IPS-18c (cell line): ENCODE data around the gene DMXL1.

Experiments
- H3K4me3 ChIP-seq: 2 replicates; pipeline ENCODE4 v1.7.0; 2013; ENCODE audit warnings: low read depth, mild to moderate bottlenecking, low read length, moderate library complexity; ENCODE audit not compliant: insufficient read depth
- H3K9me3 ChIP-seq: one replicate; pipeline ENCODE4 v1.6.1; 2013; ENCODE audit warnings: mild to moderate bottlenecking, low read length, moderate library complexity; ENCODE audit not compliant: control insufficient read depth, insufficient read depth

Gene DMXL1

GRCh38 chr5:119269061-119269944 is 198.4 kb downstream of the DMXL1 start:
- Histone ChIP-seq H3K4me3 (peak overlapping the region; percentile 70), H3K9me3 (no peaks in the 10 kb centered on the region)

DNA sequence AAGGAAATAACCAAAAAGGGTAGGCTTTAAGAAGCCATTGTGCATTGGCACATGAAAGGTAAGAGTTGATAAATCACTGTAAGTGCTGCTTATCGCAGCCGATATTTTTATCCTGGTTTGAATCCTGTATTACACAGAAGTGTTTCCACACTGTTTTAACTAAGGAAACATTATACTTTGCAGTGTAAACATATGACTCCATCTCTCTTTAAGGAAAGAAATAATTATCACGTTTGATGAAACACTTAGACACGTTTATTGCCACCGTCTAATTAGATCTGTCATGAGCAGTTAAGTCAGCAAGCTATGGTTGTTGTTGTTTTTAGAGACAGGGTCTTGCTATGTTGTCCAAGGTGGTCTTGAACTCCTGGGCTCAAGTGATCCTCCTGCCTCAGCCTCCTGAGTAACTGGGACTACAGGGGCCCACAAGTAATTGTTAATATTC is 199.3 kb downstream of the DMXL1 start:
- Histone ChIP-seq H3K9me3 (no peaks in the 10 kb centered on the region), H3K4me3 (no peak overlapping the region)

GRCh38 chr5:119270960-119271757 is 200.3 kb downstream of the DMXL1 start:
- no peaks in the 10 kb centered on the region for H3K9me3 ChIP-seq
- H3K4me3 ChIP-seq = no peak overlapping the region

DNA sequence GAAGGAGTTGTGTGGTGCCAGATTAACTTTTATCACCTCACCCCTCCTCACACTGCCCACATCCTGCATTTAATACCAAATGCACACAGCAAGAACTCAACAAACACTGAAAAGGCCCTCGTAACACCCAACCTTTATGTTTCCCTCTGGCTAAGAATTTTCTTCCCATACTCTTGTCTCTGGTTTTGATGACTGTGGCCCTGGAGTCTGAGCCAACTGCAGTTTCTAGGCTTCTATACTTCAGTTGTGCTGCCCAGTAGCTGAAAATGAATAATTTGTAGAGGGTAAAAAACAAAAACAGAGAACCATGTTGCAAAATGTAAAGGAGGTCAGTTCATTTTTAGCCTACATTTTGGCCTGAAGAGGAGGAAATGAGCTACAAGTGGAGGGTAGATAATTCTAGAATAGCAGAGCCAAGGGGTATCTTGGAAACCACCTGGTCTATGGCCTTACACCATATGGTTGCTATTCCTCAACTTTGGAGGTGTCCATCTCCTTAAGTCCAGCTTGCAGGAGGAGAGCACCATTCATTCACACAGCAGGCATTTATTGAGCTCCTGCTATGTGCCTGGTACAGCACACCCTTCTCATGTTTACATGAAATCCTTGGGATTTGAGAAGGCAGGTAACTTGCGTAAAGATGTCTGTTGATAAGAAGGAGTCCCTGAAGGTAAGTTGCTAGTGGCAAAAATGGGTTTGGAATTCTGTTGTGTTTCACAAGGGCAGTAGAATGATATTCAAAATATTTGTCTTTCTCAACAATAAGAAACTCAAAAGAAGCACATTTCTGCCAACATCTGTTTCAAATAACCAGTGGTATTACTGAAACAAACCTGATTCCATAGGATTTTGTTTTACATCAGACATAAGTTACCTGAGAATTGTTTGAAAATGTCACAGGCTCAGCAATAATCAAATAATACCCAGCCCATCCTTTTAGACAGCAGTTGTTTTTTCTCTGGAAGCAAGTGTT is 201.2 kb downstream of the DMXL1 start:
- no peaks in the 10 kb centered on the region for H3K9me3 ChIP-seq
- H3K4me3 ChIP-seq = no peak overlapping the region

GRCh38 chr5:119273391-119273839 is 202.5 kb downstream of the DMXL1 start:
- Histone ChIP-seq H3K9me3 (no peaks in the 10 kb centered on the region), H3K4me3 (no peak overlapping the region)

DNA sequence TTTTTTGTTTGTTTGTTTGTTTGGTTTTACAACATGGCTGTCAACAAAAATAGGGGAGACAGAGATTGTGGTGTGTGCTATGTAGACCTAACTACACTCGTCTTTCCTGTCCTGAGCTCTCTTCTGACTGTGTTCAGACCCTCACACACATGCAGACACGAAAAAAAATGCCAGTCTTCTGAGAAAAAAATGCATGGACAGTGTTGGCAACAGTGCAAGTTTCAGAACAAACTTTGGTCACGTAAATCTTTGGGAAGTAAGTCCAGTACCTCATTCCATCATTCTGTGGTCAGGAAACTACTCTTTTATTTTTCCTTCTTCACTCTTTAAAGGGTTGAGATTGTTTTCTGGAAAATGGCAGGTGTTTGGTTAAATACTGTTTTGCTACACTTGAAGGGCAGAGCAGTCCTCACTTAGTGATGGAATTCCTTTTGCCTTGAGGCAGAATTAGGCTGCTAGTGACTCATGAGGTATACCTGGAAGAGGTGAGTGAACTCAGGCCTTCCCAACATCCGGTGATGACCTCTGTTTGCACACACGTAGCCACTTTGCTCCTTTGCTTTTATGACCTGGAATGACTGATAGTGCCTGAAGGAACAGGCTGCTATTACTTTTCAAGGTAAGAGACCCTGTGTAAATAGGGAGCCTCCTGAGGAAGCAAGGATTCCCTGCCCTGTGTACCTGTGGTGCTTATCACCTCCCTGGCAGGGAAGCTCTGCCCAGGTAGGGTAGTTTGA is 203.3 kb downstream of the DMXL1 start:
- Histone ChIP-seq H3K4me3 (no peak overlapping the region), H3K9me3 (no peaks in the 10 kb centered on the region)

GRCh38 chr5:119274767-119275130 is 203.9 kb downstream of the DMXL1 start:
- H3K4me3 ChIP-seq = no peak overlapping the region
- no peaks in the 10 kb centered on the region for H3K9me3 ChIP-seq

DNA sequence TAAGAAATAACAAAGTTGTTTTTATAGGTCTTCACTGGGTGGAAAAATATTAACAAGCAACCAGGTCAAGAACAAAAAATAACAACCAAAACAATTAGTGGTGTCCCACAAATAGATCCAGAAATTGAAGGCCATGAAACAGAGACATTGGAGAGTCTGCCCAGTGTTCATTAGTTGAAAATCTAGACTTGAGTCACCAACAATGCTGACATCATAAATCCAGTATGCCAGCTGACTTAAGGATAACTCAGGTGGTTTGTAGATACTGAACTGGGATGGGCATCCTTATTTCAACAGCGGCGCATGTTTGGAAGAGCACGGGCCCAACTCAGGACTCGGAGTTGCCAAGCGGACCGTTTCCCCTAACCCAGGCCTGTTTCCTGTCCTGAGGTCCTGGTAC is 204.3 kb downstream of the DMXL1 start:
- H3K4me3 ChIP-seq = no peak overlapping the region

DNA sequence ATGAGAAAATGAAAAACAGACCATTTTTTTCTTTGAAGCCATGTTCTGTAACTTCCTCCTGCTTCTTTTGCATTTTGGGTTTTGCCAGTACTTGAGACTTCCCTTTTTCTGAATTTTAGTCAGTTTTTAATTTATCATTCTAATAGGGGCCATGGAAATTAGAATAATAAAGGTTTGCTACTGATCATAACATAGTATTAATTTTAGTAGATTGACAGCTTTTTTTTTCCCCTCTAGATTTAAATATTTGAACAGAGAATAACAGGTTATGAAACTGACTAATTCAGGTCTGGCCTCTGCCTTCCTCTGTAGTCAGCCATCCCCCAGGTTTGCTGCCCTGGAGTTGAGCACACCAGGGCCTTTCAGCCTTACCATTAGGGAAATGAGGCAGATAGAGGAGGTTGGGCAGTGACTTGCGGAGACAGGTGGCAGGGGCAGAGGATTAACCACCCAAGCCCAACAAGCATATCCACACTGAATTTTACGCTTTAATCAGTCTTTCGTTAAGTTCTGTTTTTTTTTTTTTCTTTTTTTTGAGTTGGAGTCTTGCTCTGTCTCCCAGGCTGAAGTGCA is 204.8 kb downstream of the DMXL1 start:
- H3K4me3 ChIP-seq = no peak overlapping the region
- H3K9me3 ChIP-seq = no peaks in the 10 kb centered on the region

More for the DNA sequence above, 204.3 kb downstream of the DMXL1 start:
- no peaks in the 10 kb centered on the region for H3K9me3 ChIP-seq

DNA sequence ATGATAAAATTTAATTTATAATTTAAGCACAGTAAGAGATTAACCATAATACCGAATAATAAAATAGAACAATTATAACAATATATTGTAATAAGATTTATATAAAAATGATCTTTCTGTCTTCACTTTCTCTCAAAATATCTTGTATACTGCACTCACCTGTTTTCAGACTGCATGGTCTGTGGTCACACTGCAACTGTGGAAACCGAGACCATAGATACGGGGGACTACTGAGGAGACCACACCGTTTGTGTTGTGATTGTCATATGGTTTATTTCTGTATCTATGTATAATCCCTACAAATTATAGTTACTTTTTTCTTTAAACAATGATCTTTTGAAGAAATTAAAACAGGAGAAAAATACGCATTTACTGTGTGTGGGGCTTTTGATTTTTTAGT is 206.1 kb downstream of the DMXL1 start:
- H3K4me3 ChIP-seq = no peak overlapping the region
- H3K9me3 ChIP-seq = no peaks in the 10 kb centered on the region

DNA sequence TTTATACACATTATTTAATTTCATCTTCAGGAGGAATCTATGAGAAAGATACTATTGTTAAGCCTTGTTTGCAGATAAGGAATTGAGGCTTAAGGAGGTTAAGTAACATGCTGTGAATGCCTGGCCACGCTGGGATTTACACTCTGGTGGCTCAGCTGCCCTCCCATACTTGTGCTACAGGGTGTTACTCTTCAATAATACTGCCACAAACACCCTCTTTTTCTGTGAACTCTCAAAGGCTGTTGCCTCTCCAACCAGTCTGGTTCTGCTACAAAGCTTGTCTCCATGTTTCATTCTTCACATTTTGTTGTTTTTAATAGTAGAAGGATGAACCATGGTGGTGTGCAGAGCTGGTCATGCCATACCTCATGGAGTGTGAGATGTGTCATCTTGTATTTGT is 208.2 kb downstream of the DMXL1 start:
- no peaks in the 10 kb centered on the region for H3K9me3 ChIP-seq
- H3K4me3 ChIP-seq = no peak overlapping the region

DNA sequence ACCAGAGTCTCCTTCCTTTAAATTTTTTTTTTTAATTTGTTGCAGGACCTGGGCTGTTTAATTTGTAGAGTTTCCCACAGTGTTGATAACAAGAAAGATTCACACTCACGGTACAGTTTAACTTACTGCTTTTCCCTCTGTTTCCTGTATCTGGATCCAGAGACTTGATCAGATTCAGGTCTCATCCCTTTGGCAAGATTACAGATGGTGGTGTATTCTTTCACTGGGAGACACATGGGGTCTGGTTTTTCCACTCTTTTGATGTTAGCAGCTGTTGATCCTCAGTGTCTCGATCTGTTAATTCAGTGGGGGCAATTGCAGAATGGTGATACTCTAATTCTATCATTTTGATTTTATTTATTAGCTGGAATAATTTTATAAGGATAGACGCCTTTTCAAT is 209.5 kb downstream of the DMXL1 start:
- H3K9me3 ChIP-seq = no peaks in the 10 kb centered on the region

GRCh38 chr5:119282628-119283027 is 211.7 kb downstream of the DMXL1 start:
- no peak overlapping the region for H3K4me3 ChIP-seq
- no peaks in the 10 kb centered on the region for H3K9me3 ChIP-seq

More for the DNA sequence above, 209.5 kb downstream of the DMXL1 start:
- no peak overlapping the region for H3K4me3 ChIP-seq

DNA sequence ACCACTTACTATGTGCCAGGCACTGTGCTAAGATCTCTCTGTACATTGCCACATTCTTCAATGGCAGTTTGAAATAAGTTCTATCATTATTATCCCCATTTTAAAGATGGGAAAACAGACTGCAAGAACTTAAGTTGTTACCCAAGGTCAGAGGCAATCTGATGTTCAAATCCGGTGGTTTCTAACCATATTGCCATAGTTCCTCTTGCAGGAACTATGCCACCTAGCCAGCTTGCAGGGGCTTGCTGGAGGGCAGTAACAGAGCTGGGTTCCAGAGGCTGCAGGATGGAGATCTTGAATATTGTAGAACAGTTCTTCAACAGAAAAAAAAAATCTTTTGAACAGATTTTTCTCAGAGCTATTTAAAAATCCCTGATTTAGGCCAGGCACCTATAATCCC is 213.1 kb downstream of the DMXL1 start:
- Histone ChIP-seq H3K9me3 (no peaks in the 10 kb centered on the region), H3K4me3 (no peak overlapping the region)

DNA sequence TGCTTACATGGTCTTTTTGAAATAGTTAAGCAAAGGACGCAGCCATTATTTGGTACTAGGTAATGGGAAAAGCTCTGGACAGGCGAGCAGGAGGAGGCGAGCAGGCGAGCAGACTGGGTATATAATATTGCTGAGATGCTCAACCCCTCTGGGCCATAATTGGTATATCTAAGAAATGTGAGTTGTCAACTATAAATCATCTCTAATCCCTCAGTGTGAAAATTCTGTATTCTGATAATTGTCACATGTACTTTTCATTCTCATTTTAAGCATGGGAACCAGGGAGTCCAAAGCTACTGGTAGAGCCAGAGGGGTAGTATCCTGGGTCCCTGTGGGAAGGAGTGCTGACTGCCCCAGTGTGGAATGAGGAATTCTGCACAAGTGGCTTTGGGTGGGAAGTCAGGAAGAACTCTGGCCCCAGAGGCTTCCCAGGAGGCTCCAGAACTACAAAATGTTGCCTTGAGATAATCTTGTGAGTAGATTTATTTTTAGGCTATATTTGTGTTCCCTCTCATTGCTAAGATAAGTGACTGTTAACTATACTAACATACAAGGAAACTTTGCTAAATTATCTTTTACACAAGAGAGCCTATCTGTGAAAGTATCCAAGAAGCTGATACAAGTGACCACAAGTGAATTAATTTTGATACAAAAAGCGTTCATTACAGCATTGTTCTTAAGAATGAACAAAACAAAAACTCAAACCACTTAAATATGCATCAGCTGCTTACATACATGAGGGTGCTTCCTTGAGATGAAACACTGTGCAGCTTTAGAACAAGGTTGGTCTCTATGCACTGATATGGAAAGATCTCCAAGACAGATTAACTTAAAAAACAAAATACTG is 214.4 kb downstream of the DMXL1 start:
- H3K9me3 ChIP-seq = no peaks in the 10 kb centered on the region

More for the DNA sequence above, 214.4 kb downstream of the DMXL1 start:
- no peak overlapping the region for H3K4me3 ChIP-seq
